ENCODE results near the gene SARDH. TPM values are rescaled to one million over a fixed set of nuclear protein-coding genes. Genes with fewer than 3 reads are reported as not detected.

Gene SARDH
- total RNA-seq, 1 experiment from 2014 or later, result 5.3 TPM

GRCh38 chr9:133631111-133631510, 107.0 kb downstream of the SARDH start:
- Histone ChIP-seq H2AFZ (ENCODE audit: low read length) (no peak overlapping the region), H3K4ac (ENCODE audit: low read depth, low read length) (no peak overlapping the region), H3K27me3 (ENCODE audit: insufficient read depth, low read length) (no peaks in the 10 kb centered on the region), H4K8ac (replicated peaks; ENCODE audit: insufficient read length, low read depth, low read length) (no peak overlapping the region), H3K79me1 (ENCODE audit: insufficient read depth, low read depth, low read length, poor library complexity, severe bottlenecking) (no peaks in the 10 kb centered on the region), H3K18ac (ENCODE audit: insufficient read length, low read depth, low read length) (no peak overlapping the region), H3K9ac (ENCODE audit: extremely low read depth, insufficient read length, low read length) (no peak overlapping the region), H3K4me2 (ENCODE audit: insufficient read depth, insufficient read length, low read length) (no peak overlapping the region), H4K91ac (ENCODE audit: insufficient read length, low read depth, low read length) (no peak overlapping the region), H2BK12ac (ENCODE audit: insufficient read length, low read depth, low read length) (no peak overlapping the region), H3K23me2 (ENCODE audit: insufficient read length, low read depth, low read length, poor library complexity, severe bottlenecking) (no peaks in the 10 kb centered on the region), H3K27ac (ENCODE audit: insufficient read length, low read depth, low read length) (no peak overlapping the region), H3K23ac (ENCODE audit: insufficient read length, low read depth, low read length) (no peak overlapping the region), H3K79me2 (ENCODE audit: insufficient read depth, low read length) (no peaks in the 10 kb centered on the region), H3K4me1 (ENCODE audit: insufficient read depth, low read length) (peaks cover 9% of the 10 kb centered on the region), H2AK5ac (ENCODE audit: insufficient read length, low read length) (no peak overlapping the region), H2BK20ac (ENCODE audit: low read depth, low read length, poor library complexity, severe bottlenecking) (no peak overlapping the region), H4K20me1 (ENCODE audit: control insufficient read depth, insufficient read depth, insufficient read length) (no peaks in the 10 kb centered on the region), H2BK5ac (ENCODE audit: insufficient read length, low read length) (no peak overlapping the region), H3T11ph (ENCODE audit: low read length) (no peak overlapping the region), H2BK120ac (ENCODE audit: low read depth, low read length, poor library complexity, severe bottlenecking) (no peak overlapping the region), H3K9me3 (ENCODE audit: control insufficient read depth, low read depth, low read length) (no peaks in the 10 kb centered on the region), H4K5ac (ENCODE audit: insufficient read length, low read depth, low read length) (no peak overlapping the region), H3K56ac (ENCODE audit: insufficient read length, low read depth, low read length) (no peak overlapping the region), H3K14ac (ENCODE audit: insufficient read depth, low read length) (no peak overlapping the region; the same call in 1 of the 2 replicates), H2BK15ac (ENCODE audit: low read depth, low read length) (no peak overlapping the region)
- Mint-ChIP-seq H3K4me1 (peaks cover 11 to 24% of the 10 kb centered on the region in 2 experiments), H3K36me3 (ENCODE audit: insufficient read depth in 1 of 3, low read depth in 3 of 3) (peaks cover 0 to 4% (median 0%) of the 10 kb centered on the region in 3 experiments; a peak in 3 of 7 replicates), H3K27me3 (ENCODE audit: low read depth) (peaks cover 19% of the 10 kb centered on the region), H3K27ac (no peak overlapping the region), H3K9me3 (peaks cover 8 to 12% of the 10 kb centered on the region in 2 experiments), H3K4me3 (no peak overlapping the region)
- no CpG with 5 or more reads among the region's 12 CpGs for WGBS (ENCODE audit: extremely low coverage, insufficient read length, low lambda C conversion rate)
- no peak for TF ChIP-seq CTCF (conservative IDR thresholded peaks at IDR 0.05)
- no peak for DNase-seq

Measured in H9 (cell line).